ENCODE measurements around the gene FAM120AOS.

The FAM120AOS gene

GRCh38 chr9:93460689-93461413 lies 7.5 kb upstream of the FAM120AOS start:
- Histone ChIP-seq H3K9me3 (ENCODE audit: control insufficient read depth, low read length) (no peaks in the 10 kb centered on the region), H3K27ac (ENCODE audit: insufficient read depth, low read depth, low read length, poor library complexity, severe bottlenecking) (no peak overlapping the region), H3K36me3 (ENCODE audit: control insufficient read depth, insufficient read depth, low read length) (no peaks in the 10 kb centered on the region), H3K27me3 (ENCODE audit: control insufficient read depth, insufficient read depth, low read length, poor library complexity, severe bottlenecking) (no peaks in the 10 kb centered on the region), H3K4me1 (ENCODE audit: control insufficient read depth, insufficient read depth, low read length) (no peaks in the 10 kb centered on the region), H3K4me3 (ENCODE audit: insufficient read depth, low read depth, low read length) (no peak overlapping the region)
- WGBS, 2 experiments = 95 to 96% methylated on average over 3 of the region's 3 CpGs

- no peaks in the 10 kb centered on the region for H3K36me3 ChIP-seq (ENCODE audit: control insufficient read depth, insufficient read depth, low read length)
- H3K4me3 ChIP-seq (ENCODE audit: insufficient read depth, low read depth, low read length) = no peak overlapping the region
Observed at GRCh38 chr9:93459432-93459847, 6.1 kb upstream of the FAM120AOS start.

GRCh38 chr9:93458712-93459111 lies 5.3 kb upstream of the FAM120AOS start:
- peaks cover 5% of the 10 kb centered on the region for H3K4me1 ChIP-seq (ENCODE audit: control insufficient read depth, insufficient read depth, low read length)
- H3K4me3 ChIP-seq (ENCODE audit: insufficient read depth, low read depth, low read length) = no peak overlapping the region
- H3K27me3 ChIP-seq (ENCODE audit: control insufficient read depth, insufficient read depth, low read length, poor library complexity, severe bottlenecking) = no peaks in the 10 kb centered on the region
- 91 to 93% methylated on average over 4 of the region's 4 CpGs for WGBS, 2 experiments
- H3K36me3 ChIP-seq (ENCODE audit: control insufficient read depth, insufficient read depth, low read length) = no peaks in the 10 kb centered on the region
- no peak overlapping the region for H3K27ac ChIP-seq (ENCODE audit: insufficient read depth, low read depth, low read length, poor library complexity, severe bottlenecking)
- no peaks in the 10 kb centered on the region for H3K9me3 ChIP-seq (ENCODE audit: control insufficient read depth, low read length)

More at GRCh38 chr9:93459432-93459847, 6.1 kb upstream of the FAM120AOS start:
- H3K27ac ChIP-seq (ENCODE audit: insufficient read depth, low read depth, low read length, poor library complexity, severe bottlenecking) = no peak overlapping the region
- H3K4me1 ChIP-seq (ENCODE audit: control insufficient read depth, insufficient read depth, low read length) = no peaks in the 10 kb centered on the region
- H3K9me3 ChIP-seq (ENCODE audit: control insufficient read depth, low read length) = no peaks in the 10 kb centered on the region
- H3K27me3 ChIP-seq (ENCODE audit: control insufficient read depth, insufficient read depth, low read length, poor library complexity, severe bottlenecking) = no peaks in the 10 kb centered on the region

- Histone ChIP-seq H3K9me3 (ENCODE audit: control insufficient read depth, low read length) (no peaks in the 10 kb centered on the region), H3K4me1 (ENCODE audit: control insufficient read depth, insufficient read depth, low read length) (peaks cover 5% of the 10 kb centered on the region), H3K27me3 (ENCODE audit: control insufficient read depth, insufficient read depth, low read length, poor library complexity, severe bottlenecking) (no peaks in the 10 kb centered on the region), H3K36me3 (ENCODE audit: control insufficient read depth, insufficient read depth, low read length) (no peaks in the 10 kb centered on the region), H3K4me3 (ENCODE audit: insufficient read depth, low read depth, low read length) (no peak overlapping the region), H3K27ac (ENCODE audit: insufficient read depth, low read depth, low read length, poor library complexity, severe bottlenecking) (no peak overlapping the region)
- WGBS, 2 experiments = 92 to 100% methylated on average over 1 of the region's 1 CpG
Observed at GRCh38 chr9:93457006-93457405, 3.6 kb upstream of the FAM120AOS start.

GRCh38 chr9:93456504-93456903 lies 3.1 kb upstream of the FAM120AOS start:
- no peaks in the 10 kb centered on the region for H3K36me3 ChIP-seq (ENCODE audit: control insufficient read depth, insufficient read depth, low read length)
- H3K27ac ChIP-seq (ENCODE audit: insufficient read depth, low read depth, low read length, poor library complexity, severe bottlenecking) = no peak overlapping the region
- no peaks in the 10 kb centered on the region for H3K9me3 ChIP-seq (ENCODE audit: control insufficient read depth, low read length)
- no peak overlapping the region for H3K4me3 ChIP-seq (ENCODE audit: insufficient read depth, low read depth, low read length)
- no peaks in the 10 kb centered on the region for H3K27me3 ChIP-seq (ENCODE audit: control insufficient read depth, insufficient read depth, low read length, poor library complexity, severe bottlenecking)
- 95 to 100% methylated on average over 2 of the region's 2 CpGs for WGBS, 2 experiments
- peaks cover 5% of the 10 kb centered on the region for H3K4me1 ChIP-seq (ENCODE audit: control insufficient read depth, insufficient read depth, low read length)

GRCh38 chr9:93456022-93456421 lies 2.6 kb upstream of the FAM120AOS start:
- Histone ChIP-seq H3K4me1 (ENCODE audit: control insufficient read depth, insufficient read depth, low read length) (peaks cover 5% of the 10 kb centered on the region), H3K27ac (ENCODE audit: insufficient read depth, low read depth, low read length, poor library complexity, severe bottlenecking) (no peak overlapping the region), H3K4me3 (ENCODE audit: insufficient read depth, low read depth, low read length) (no peak overlapping the region), H3K36me3 (ENCODE audit: control insufficient read depth, insufficient read depth, low read length) (no peaks in the 10 kb centered on the region), H3K27me3 (ENCODE audit: control insufficient read depth, insufficient read depth, low read length, poor library complexity, severe bottlenecking) (no peaks in the 10 kb centered on the region), H3K9me3 (ENCODE audit: control insufficient read depth, low read length) (no peaks in the 10 kb centered on the region)
- 95 to 96% methylated on average over 1 of the region's 1 CpG for WGBS, 2 experiments

- peak overlapping the region; percentile 83 for H3K4me3 ChIP-seq (ENCODE audit: insufficient read depth, low read depth, low read length)
- H3K27ac ChIP-seq (ENCODE audit: insufficient read depth, low read depth, low read length, poor library complexity, severe bottlenecking) = peak overlapping the region; percentile 9
- 1% methylated on average over 10 of the region's 10 CpGs for WGBS, 2 experiments
- peaks cover 6% of the 10 kb centered on the region for H3K36me3 ChIP-seq (ENCODE audit: control insufficient read depth, insufficient read depth, low read length)
- peaks cover 5% of the 10 kb centered on the region for H3K4me1 ChIP-seq (ENCODE audit: control insufficient read depth, insufficient read depth, low read length)
- no peaks in the 10 kb centered on the region for H3K9me3 ChIP-seq (ENCODE audit: control insufficient read depth, low read length)
- H3K27me3 ChIP-seq (ENCODE audit: control insufficient read depth, insufficient read depth, low read length, poor library complexity, severe bottlenecking) = no peaks in the 10 kb centered on the region
Observed at GRCh38 chr9:93452710-93453046, 703 bp downstream of the FAM120AOS start.

GRCh38 chr9:93451849-93452709 lies 1.3 kb downstream of the FAM120AOS start:
- Histone ChIP-seq H3K36me3 (ENCODE audit: control insufficient read depth, insufficient read depth, low read length) (peaks cover 10% of the 10 kb centered on the region), H3K27me3 (ENCODE audit: control insufficient read depth, insufficient read depth, low read length, poor library complexity, severe bottlenecking) (no peaks in the 10 kb centered on the region), H3K27ac (ENCODE audit: insufficient read depth, low read depth, low read length, poor library complexity, severe bottlenecking) (no peak overlapping the region), H3K4me3 (ENCODE audit: insufficient read depth, low read depth, low read length) (peak overlapping the region; percentile 83), H3K9me3 (ENCODE audit: control insufficient read depth, low read length) (no peaks in the 10 kb centered on the region), H3K4me1 (ENCODE audit: control insufficient read depth, insufficient read depth, low read length) (peaks cover 5% of the 10 kb centered on the region)
- WGBS, 2 experiments = 0% methylated on average over 92 of the region's 92 CpGs

GRCh38 chr9:93450945-93451815 lies 2.2 kb downstream of the FAM120AOS start, which contains the start of gene FAM120A:
Gene FAM120A, plus strand, starts transcription at chr9:93451685. Its CDS starts 231 bp downstream, at chr9:93451916.
- Histone ChIP-seq H3K36me3 (ENCODE audit: control insufficient read depth, insufficient read depth, low read length) (peaks cover 18% of the 10 kb centered on the region), H3K27ac (ENCODE audit: insufficient read depth, low read depth, low read length, poor library complexity, severe bottlenecking) (peak within 1 kb of the TSS; percentile 70), H3K9me3 (ENCODE audit: control insufficient read depth, low read length) (no peaks in the 10 kb centered on the region), H3K4me1 (ENCODE audit: control insufficient read depth, insufficient read depth, low read length) (peaks cover 5% of the 10 kb centered on the region), H3K4me3 (ENCODE audit: insufficient read depth, low read depth, low read length) (peak within 1 kb of the TSS; percentile 83), H3K27me3 (ENCODE audit: control insufficient read depth, insufficient read depth, low read length, poor library complexity, severe bottlenecking) (no peaks in the 10 kb centered on the region)
- WGBS, 2 experiments = 0 to 1% methylated on average over 100 of the region's 100 CpGs

Measured in ectodermal cell (in vitro differentiated cells).